ENCODE data around the gene DHTKD1.
A peak's percentile ranks its signal among the peaks of the same experiment; 100 is the strongest.
"Not testable (repeated sequence)": the region's sequence is repeated elsewhere in the genome, so short reads cannot be mapped to it uniquely, and the experiment has no call there.

Gene DHTKD1

GRCh38 chr10:12165036-12165435 lies 96.3 kb downstream of the DHTKD1 start (continued):
- TF ChIP-seq ZNF280C (tag by site-specific recombination; IDR thresholded peaks at IDR 0.05): no peak

GRCh38 chr10:12165999-12166775 lies 97.4 kb downstream of the DHTKD1 start:
- Histone ChIP-seq H3K9me3 (ENCODE audit: control insufficient read depth, insufficient read depth, low read depth, low read length) (no peaks in the 10 kb centered on the region), H3K4me3 (ENCODE audit: low read depth, low read length) (no peak overlapping the region), H3K27ac (ENCODE audit: extremely low read depth, low read depth, low read length) (no peak overlapping the region), H3K4me1 (ENCODE audit: control insufficient read depth, insufficient read depth, low read length) (no peaks in the 10 kb centered on the region), H3K36me3 (ENCODE audit: control insufficient read depth in 2 of 2, insufficient read depth in 1 of 2, low read length in 2 of 2) (peaks cover 54 to 95% of the 10 kb centered on the region in 2 experiments)
- CTCF ChIA-PET: no interaction called here
- TF ChIP-seq ZNF174 (tag by site-specific recombination; IDR thresholded peaks at IDR 0.05) (no peak), MYNN (tag by site-specific recombination; IDR thresholded peaks at IDR 0.05; ENCODE audit: borderline replicate concordance) (no peak), PRDM4 (tag by site-specific recombination; IDR thresholded peaks at IDR 0.05) (no peak), ZNF561 (tag by site-specific recombination; IDR thresholded peaks at IDR 0.05; ENCODE audit: borderline replicate concordance) (no peak), GFI1B (tag by site-specific recombination; IDR thresholded peaks at IDR 0.05) (no peak), ZNF707 (tag by site-specific recombination; IDR thresholded peaks at IDR 0.05) (no peak)
- POLR2A ChIA-PET: no interaction called here

- H3K4me1 ChIP-seq (ENCODE audit: control insufficient read depth, insufficient read depth, low read length); H3K27ac ChIP-seq (ENCODE audit: extremely low read depth, low read depth, low read length); H3K9me3 ChIP-seq (ENCODE audit: control insufficient read depth, insufficient read depth, low read depth, low read length); POLR2A ChIA-PET; H3K4me3 ChIP-seq (ENCODE audit: low read depth, low read length): not testable (repeated sequence)
- peaks cover 58 to 89% of the 10 kb centered on the region in 2 experiments for H3K36me3 ChIP-seq (ENCODE audit: control insufficient read depth in 2 of 2, insufficient read depth in 1 of 2, low read length in 2 of 2)
- CTCF ChIA-PET: interaction anchor here (1.1 kb wide), 1 partner anchor 9 kb away, joined by 3 read pairs; no protein-coding TSS in a partner anchor
- TF ChIP-seq ZNF292 (tag by site-specific recombination; IDR thresholded peaks at IDR 0.05; ENCODE audit: borderline replicate concordance, low read depth) (peak; percentile 89; the same call in 1 of the 2 replicates), ZNF366 (tag by site-specific recombination; conservative IDR thresholded peaks at IDR 0.05) (peak; percentile 41; the same call in 1 of the 2 replicates), ZNF530 (tag by site-specific recombination; IDR thresholded peaks at IDR 0.05; ENCODE audit: low read depth) (0 out of 2 replicates have a peak, but pooled peaks have one; percentile 31), ZBTB1 (tag by site-specific recombination; IDR thresholded peaks at IDR 0.05) (0 out of 2 replicates have a peak, but pooled peaks have one; percentile 36), ZBTB8A (tag by site-specific recombination; IDR thresholded peaks at IDR 0.05) (peak; percentile 89), ZNF19 (tag by site-specific recombination; IDR thresholded peaks at IDR 0.05; ENCODE audit: low read depth) (0 out of 2 replicates have a peak, but pooled peaks have one; percentile 73), GLI2 (tag by site-specific recombination; IDR thresholded peaks at IDR 0.05; ENCODE audit: borderline replicate concordance, low read depth) (peak; percentile 57; the same call in 1 of the 2 replicates), ZNF518A (tag by site-specific recombination; conservative IDR thresholded peaks at IDR 0.05; ENCODE audit: low read depth) (peak; percentile 96), ZFP37 (tag by site-specific recombination; IDR thresholded peaks at IDR 0.05) (peak; percentile 81), ZNF555 (tag by site-specific recombination; conservative IDR thresholded peaks at IDR 0.05) (peak; percentile 95), ZNF623 (tag by site-specific recombination; IDR thresholded peaks at IDR 0.05) (peak; percentile 86)
These were observed 102.8 kb downstream of the DHTKD1 start for GRCh38 chr10:12171512-12171911.
